K562 (cell line): Measurements from ENCODE around the gene CTSZ. TPM values are rescaled to one million over a fixed set of nuclear protein-coding genes. Genes with fewer than 3 reads are reported as not detected.
A peak's percentile ranks its signal among the peaks of the same experiment; 100 is the strongest.

Experiments used
- ATAC-seq: fragments of 200-7000 bp; cut with Tn5 transposase; 3 replicates; pipeline ENCODE4 v1.9.1; 2020; ENCODE audit warnings: moderate library complexity
- BruUV-seq: library from RNA; stranded (reverse); fragments of 400-500 nt; replicated peaks from 2 replicates; lab custom pipeline; 2021; lab: Mats Ljungman, UMichigan
- CTCF ChIA-PET: fragments of 300-600 bp; formaldehyde crosslinking; extraction: SDS; loops from one replicate; lab custom pipeline; 2021; ENCODE audit warnings: low intra/inter-chr PET ratio; lab: Yijun Ruan, JAX
- POLR2A ChIA-PET: fragments of 300-600, 350-650 bp; sonication (Branson Sonifier 250); formaldehyde crosslinking; extraction: SDS; loops from one replicate; lab custom pipeline; 2021; ENCODE audit warnings: antibody characterized with exemption, inconsistent platforms; lab: Yijun Ruan, JAX
- DNase-seq, 4 experiments: peaks; one replicate each; pipeline versions ENCODE4 v3.0.0 to v3.0.0-alpha.2; 2011 to 2018; ENCODE audit warnings: low spot score in 3 of 4, mixed read lengths in 3 of 4; ENCODE audit errors: extremely low read depth in 1 of 4
- FAIRE-seq: peaks from 2 replicates; lab custom pipeline; 2011; peaks lifted over from hg19 to GRCh38; lab: Jason Lieb, UNC
- H2AFZ ChIP-seq: 2 replicates; pipeline ENCODE4 v1.6.0; 2011; ENCODE audit warnings: low read depth, low read length, control low read depth, inconsistent platforms
- H3K27ac ChIP-seq: fragments of 200-600 bp; 3 replicates; pipeline ENCODE4 v1.8.0; 2011; ENCODE audit warnings: low read depth, mild to moderate bottlenecking, control low read depth, inconsistent platforms, low read length, moderate library complexity, mixed read lengths; ENCODE audit errors: extremely low read depth
- H3K27me3 ChIP-seq, 2 experiments: fragments of 300-600 bp in 1 of 2; 2 replicates in 1 of 2; 3 replicates in 1 of 2; pipeline versions ENCODE4 v1.6.0 to v1.8.0; 2011; ENCODE audit warnings: inconsistent platforms in 2 of 2, low read length in 2 of 2, mild to moderate bottlenecking in 1 of 2, mixed read lengths in 1 of 2, moderate library complexity in 1 of 2; ENCODE audit not compliant: control insufficient read depth in 2 of 2, insufficient read depth in 2 of 2
- H3K36me3 ChIP-seq: fragments of 300-600 bp; 3 replicates; pipeline ENCODE4 v1.8.0; 2011; ENCODE audit warnings: mild to moderate bottlenecking, low read length, inconsistent platforms; ENCODE audit not compliant: control insufficient read depth, insufficient read depth
- H3K4me1 ChIP-seq, 2 experiments: fragments of 200-600 bp in 1 of 2; replicated peaks in 1 of 2; 2 replicates in 1 of 2; 3 replicates in 1 of 2; pipeline versions ENCODE4 v1.5.1 to v1.8.0; 2011; ENCODE audit warnings: inconsistent platforms in 2 of 2, low read length in 2 of 2, mild to moderate bottlenecking in 1 of 2, mixed read lengths in 1 of 2, moderate library complexity in 1 of 2; ENCODE audit not compliant: control insufficient read depth in 2 of 2, insufficient read depth in 2 of 2
- H3K4me2 ChIP-seq: 2 replicates; pipeline ENCODE4 v1.6.1; 2011; ENCODE audit warnings: low read length, control low read depth, inconsistent platforms, mixed read lengths; ENCODE audit not compliant: insufficient read depth
- H3K4me3 ChIP-seq: fragments of 200-600 bp; sonication (generic), shearing (Covaris generic); 2 replicates; pipeline ENCODE4 v1.5.1; 2016; ENCODE audit warnings: control low read depth, inconsistent platforms
- H3K79me2 ChIP-seq: fragments of 200-600 bp; 3 replicates; pipeline ENCODE4 v1.8.0; 2011; ENCODE audit warnings: low read length, inconsistent platforms; ENCODE audit not compliant: control insufficient read depth, insufficient read depth
- H3K9ac ChIP-seq, 2 experiments: 2 replicates each; pipeline versions ENCODE4 v1.6.0 to v1.6.1; 2011; ENCODE audit warnings: low read depth in 2 of 2, low read length in 2 of 2, control low read depth in 1 of 2, inconsistent platforms in 1 of 2, mild to moderate bottlenecking in 1 of 2, mixed read lengths in 1 of 2; ENCODE audit not compliant: insufficient read depth in 1 of 2
- H3K9me1 ChIP-seq: one replicate; pipeline ENCODE4 v1.6.0; 2011; ENCODE audit warnings: inconsistent platforms, mild to moderate bottlenecking, low read length, moderate library complexity; ENCODE audit not compliant: control insufficient read depth, insufficient read depth
- H3K9me3 ChIP-seq: replicated peaks from 2 replicates; pipeline ENCODE4 v1.5.1; 2011; ENCODE audit warnings: low read depth, low read length, inconsistent platforms; ENCODE audit not compliant: control insufficient read depth, insufficient read depth
- H4K20me1 ChIP-seq: replicated peaks from 2 replicates; pipeline ENCODE4 v1.6.1; 2011; ENCODE audit warnings: low read length, inconsistent platforms, mixed read lengths; ENCODE audit not compliant: control insufficient read depth, insufficient read depth
- POLR2AphosphoS5 ChIP-seq: IDR thresholded peaks from 2 replicates; pipeline ENCODE4 v1.6.1; 2011; ENCODE audit warnings: mild to moderate bottlenecking, low read depth, low read length, moderate library complexity; ENCODE audit not compliant: control insufficient read depth, insufficient read depth
- ZNF134 ChIP-seq: fragments of 250-450 bp; sonication (Bioruptor Pico); conservative IDR thresholded peaks from 2 replicates; pipeline ENCODE4 v1.4.0; 2020
- WGBS: fragments of 100-300 bp; shearing (Covaris generic); methylation state at CpG from one replicate; pipeline ENCODE4 v1.1.6; 2016; ENCODE audit warnings: low coverage, mixed read lengths; ENCODE audit not compliant: insufficient coverage; ENCODE audit errors: missing lambda C conversion rate; 5-methylcytosine and 5-hydroxymethylcytosine counted together
- in situ Hi-C: fragments of 300-500 bp; cut with MboI; formaldehyde crosslinking; loops from 4 replicates; pipeline ENCODE4 v1.15.0; 2018; ENCODE audit warnings: inconsistent platforms, mixed read lengths
- intact Hi-C: fragments of 100-400 bp; cut with micrococcal nuclease; formaldehyde crosslinking; loops from 2 replicates; pipeline ENCODE4 v1.14.2; 2022
- polyA plus RNA-seq, 8 experiments: library from polyadenylated mRNA; depleted of rRNA in 4 of 8; stranded (reverse) in 5 of 8; unstranded in 3 of 8; fragments of >200 nt; fragmentation: Nextera tagmentation in 2 of 8; fragmentation: Illumina TruSeq in 1 of 8; extraction: Ambion mirVana in 2 of 8; extraction: Trizol in 1 of 8; gene quantifications; 2 replicates each; pipeline versions ENCODE4 v1.2.1 to v1.2.3, GENCODE V29; 2011 to 2014; ENCODE audit warnings: inconsistent platforms in 1 of 8, missing spikeins in 1 of 8
- total RNA-seq, 7 experiments: library from RNA; depleted of rRNA in 6 of 7; stranded (reverse); fragments of >200 nt in 6 of 7; fragmentation: Illumina TruSeq in 2 of 7; extraction: Trizol in 2 of 7; gene quantifications; 2 replicates each; pipeline versions ENCODE4 v1.2.1 to v1.2.3, GENCODE V29; 2011 to 2021; ENCODE audit warnings: low replicate concordance in 1 of 7
- TF ChIP-seq, protein P1 (sequence below): sonication (generic); formaldehyde crosslinking; IDR thresholded peaks from 2 replicates; pipeline ENCODE4 v1.8.0; 2022; ENCODE audit warnings: mild to moderate bottlenecking, missing genetic modification reagents

The CTSZ gene
- total and polyA plus RNA-seq, 9 of the 15 experiments (the other 6 are each of a cell fraction or from before 2014, with no cell fraction given) = 1.6 to 143 (median 82.8) TPM

DNA sequence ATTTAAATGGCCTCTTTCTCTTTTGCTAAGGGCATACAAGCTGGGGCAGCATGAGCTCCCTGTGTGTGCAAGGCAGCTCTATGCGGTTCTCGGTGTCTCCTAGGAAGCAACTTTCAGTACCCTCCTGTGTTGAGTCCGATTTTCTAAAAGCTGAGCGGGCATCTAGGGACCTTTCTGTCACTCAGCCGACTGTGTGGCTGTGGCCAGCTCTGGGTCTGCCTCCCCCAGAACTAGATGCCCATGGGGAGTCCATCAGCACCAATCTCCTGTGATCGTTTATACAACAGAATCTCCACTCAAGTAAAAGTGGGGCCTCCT, 18.5 kb downstream of the CTSZ start:
- Histone ChIP-seq H3K27me3 (no peaks in the 10 kb centered on the region), H3K4me2 (no peak overlapping the region), H4K20me1 (peaks cover under 1% of the 10 kb centered on the region; the same call in 1 of the 2 replicates), H2AFZ (no peak overlapping the region), H3K4me3 (no peak overlapping the region), H3K36me3 (peaks cover 98% of the 10 kb centered on the region), H3K9me3 (no peaks in the 10 kb centered on the region), H3K27ac (no peak overlapping the region), H3K4me1 (peaks cover 7% of the 10 kb centered on the region in 2 experiments; a peak in 3 of 5 replicates), H3K79me2 (peaks cover 41% of the 10 kb centered on the region), H3K9me1 (no peaks in the 10 kb centered on the region), H3K9ac (no peak overlapping the region)
- in situ Hi-C loops = no loop called here
- POLR2A ChIA-PET = interaction anchor here (0.6 to 0.8 kb wide), 3 partner anchors 9 to 942 kb away, joined by 3 read pairs; no protein-coding TSS in a partner anchor
- DNase-seq (no peak), FAIRE-seq (no peak), ATAC-seq (no peak)
- 83% methylated on average over 6 of the region's 6 CpGs for WGBS
- TF ChIP-seq POLR2AphosphoS5 = 0 out of 2 replicates have a peak, but pooled peaks have one; percentile 9
- no peak for TF ChIP-seq ZNF134 (CRISPR knock-in tag)
- intact Hi-C loops = no loop called here
- BruUV-seq = no TSS peak
- CTCF ChIA-PET = no interaction called here

DNA sequence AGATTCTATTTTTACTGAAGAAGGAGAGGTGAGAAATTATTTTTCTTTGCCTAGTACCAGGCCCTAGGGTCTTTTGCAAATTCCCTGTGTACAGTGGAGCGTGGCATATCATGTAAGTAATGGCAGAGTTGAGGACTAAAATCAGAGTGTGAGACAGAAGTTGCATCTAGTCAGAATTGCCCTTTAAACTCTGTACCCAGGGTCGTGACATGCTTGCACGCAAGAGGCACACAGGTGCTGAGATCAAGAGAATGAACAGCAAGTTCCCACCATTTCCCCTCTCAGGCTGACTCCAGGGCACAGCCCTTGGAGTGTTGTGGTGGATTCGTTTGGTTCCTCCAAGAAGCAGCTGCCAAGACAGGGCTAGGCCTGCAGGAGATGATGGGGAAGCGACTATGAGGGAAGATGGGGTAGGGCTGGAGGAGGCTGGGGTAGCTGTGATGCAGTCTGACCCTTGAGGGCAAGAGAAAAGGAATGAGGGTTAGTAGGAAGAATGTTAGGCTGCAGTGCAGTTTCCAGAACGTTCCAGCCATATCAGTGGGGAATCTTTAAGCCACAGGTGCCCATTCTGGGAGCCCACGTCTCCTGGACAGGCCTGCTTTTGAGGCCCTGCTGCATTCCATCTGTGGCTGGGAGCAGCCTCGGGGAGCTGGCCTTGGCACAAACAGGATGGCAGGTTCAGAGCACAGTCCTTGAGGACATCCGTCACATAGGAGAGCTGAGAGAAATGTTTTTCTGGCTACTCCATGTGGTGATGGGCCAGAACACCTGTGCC, 19.1 kb downstream of the CTSZ start:
- in situ Hi-C loops (no loop called here), intact Hi-C loops (no loop called here)
- whole genome bisulfite sequencing = 90% methylated on average over 9 of the region's 9 CpGs
- BruUV-seq = no TSS peak
- H3K27ac ChIP-seq = no peak overlapping the region
- POLR2A ChIA-PET = interaction anchor here (0.6 to 1.0 kb wide), 4 partner anchors 10 to 943 kb away, joined by 3 to 4 read pairs (median 3); no protein-coding TSS in a partner anchor
- H3K9me3 ChIP-seq = no peaks in the 10 kb centered on the region
- ATAC-seq (no peak), DNase-seq (no peak), FAIRE-seq (no peak)
- TF ChIP-seq, protein P1, sequence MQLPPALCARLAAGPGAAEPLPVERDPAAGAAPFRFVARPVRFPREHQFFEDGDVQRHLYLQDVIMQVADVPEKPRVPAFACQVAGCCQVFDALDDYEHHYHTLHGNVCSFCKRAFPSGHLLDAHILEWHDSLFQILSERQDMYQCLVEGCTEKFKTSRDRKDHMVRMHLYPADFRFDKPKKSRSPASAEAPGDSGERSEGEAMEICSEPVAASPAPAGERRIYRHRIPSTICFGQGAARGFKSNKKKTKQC (CRISPR knock-in tag) = no peak
- TF ChIP-seq POLR2AphosphoS5 = 0 out of 2 replicates have a peak, but pooled peaks have one; percentile 12
- CTCF ChIA-PET = no interaction called here
- peaks cover 9 to 12% of the 10 kb centered on the region in 2 experiments; a peak in 4 of 5 replicates for H3K4me1 ChIP-seq
- H2AFZ ChIP-seq = no peak overlapping the region
- H4K20me1 ChIP-seq = no peaks in the 10 kb centered on the region; the same call in 1 of the 2 replicates
- H3K9me1 ChIP-seq = no peaks in the 10 kb centered on the region
- peaks cover 47% of the 10 kb centered on the region for H3K79me2 ChIP-seq
- H3K36me3 ChIP-seq = peaks cover 93% of the 10 kb centered on the region
- H3K27me3 ChIP-seq = no peaks in the 10 kb centered on the region
- no peak overlapping the region; a peak in 1 of 4 replicates for H3K9ac ChIP-seq
- no peak overlapping the region for H3K4me2 ChIP-seq
- H3K4me3 ChIP-seq = no peak overlapping the region
